ENCODE results near the gene ZFR2.
A peak's percentile ranks its signal among the peaks of the same experiment; 100 is the strongest.

ZFR2 gene

DNA sequence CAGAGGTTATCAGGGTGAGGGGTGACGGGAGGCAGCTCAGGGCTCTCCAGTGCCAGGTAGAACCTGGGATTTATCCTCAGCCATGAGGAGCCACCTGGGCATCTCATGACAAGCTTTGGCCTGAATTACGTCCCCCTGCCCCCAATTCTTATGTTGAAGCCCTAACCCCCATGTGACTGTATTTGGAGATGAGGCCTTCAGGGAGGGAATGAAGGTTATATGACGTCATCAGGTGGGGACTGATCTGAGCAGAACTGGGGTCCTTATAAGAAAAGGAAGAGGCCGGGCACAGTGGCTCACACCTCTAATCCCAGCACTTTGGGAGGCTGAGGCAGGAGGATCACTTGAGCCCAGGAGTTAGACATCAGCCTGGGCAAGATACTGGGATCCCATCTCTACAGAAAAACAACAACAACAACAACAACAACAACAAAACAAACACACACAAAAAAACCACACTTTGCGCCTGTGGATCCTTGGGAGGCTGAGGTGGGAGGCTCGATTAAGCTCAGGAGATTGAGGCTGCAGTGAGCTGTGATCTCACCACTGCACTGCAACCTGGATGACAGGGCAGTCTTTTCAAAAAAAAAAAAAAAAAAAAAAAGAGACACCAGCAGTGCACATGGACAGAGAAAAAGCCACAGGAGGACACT is 18.4 kb downstream of the ZFR2 start:
- no peak for DNase-seq (ENCODE audit: low read depth)
- Histone ChIP-seq H3K9me3 (ENCODE audit: control insufficient read depth, low read length) (peaks cover 28% of the 10 kb centered on the region), H3K4me3 (ENCODE audit: low read length) (no peak overlapping the region), H3K36me3 (ENCODE audit: control insufficient read depth, insufficient read depth, low read length, severe bottlenecking) (no peaks in the 10 kb centered on the region), H3K4me1 (ENCODE audit: control insufficient read depth, insufficient read depth, low read length) (no peaks in the 10 kb centered on the region), H3K27me3 (replicated peaks; ENCODE audit: control insufficient read depth, insufficient read depth, low read length) (peaks cover 31% of the 10 kb centered on the region), H3K9ac (ENCODE audit: low read length) (no peak overlapping the region)

DNA sequence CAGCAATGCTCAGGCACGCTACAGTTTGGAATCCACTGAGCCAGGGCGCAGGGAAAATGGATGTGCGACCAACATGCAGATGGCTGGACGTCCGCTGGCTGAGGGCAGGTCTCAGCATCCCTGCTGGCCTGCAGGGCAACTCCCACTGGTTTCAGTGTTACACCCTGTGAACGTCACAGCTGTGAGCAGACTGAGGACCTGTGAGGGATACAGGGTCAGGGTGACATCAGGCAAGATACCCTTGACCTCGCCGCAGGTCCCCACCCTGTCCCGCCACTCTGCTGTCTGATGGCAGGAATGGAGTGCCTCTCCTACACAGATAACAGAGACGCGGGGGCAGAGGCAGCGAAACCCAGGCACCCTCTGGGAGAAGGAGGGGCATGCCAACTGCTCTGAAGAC is 19.1 kb downstream of the ZFR2 start:
- no peak overlapping the region for H3K4me3 ChIP-seq (ENCODE audit: low read length)
- H3K9me3 ChIP-seq (ENCODE audit: control insufficient read depth, low read length) = peaks cover 28% of the 10 kb centered on the region
- DNase-seq (ENCODE audit: low read depth) = no peak
- H3K36me3 ChIP-seq (ENCODE audit: control insufficient read depth, insufficient read depth, low read length, severe bottlenecking) = no peaks in the 10 kb centered on the region
- H3K27me3 ChIP-seq (replicated peaks; ENCODE audit: control insufficient read depth, insufficient read depth, low read length) = peaks cover 31% of the 10 kb centered on the region
- no peak overlapping the region for H3K9ac ChIP-seq (ENCODE audit: low read length)
- no peaks in the 10 kb centered on the region for H3K4me1 ChIP-seq (ENCODE audit: control insufficient read depth, insufficient read depth, low read length)

DNA sequence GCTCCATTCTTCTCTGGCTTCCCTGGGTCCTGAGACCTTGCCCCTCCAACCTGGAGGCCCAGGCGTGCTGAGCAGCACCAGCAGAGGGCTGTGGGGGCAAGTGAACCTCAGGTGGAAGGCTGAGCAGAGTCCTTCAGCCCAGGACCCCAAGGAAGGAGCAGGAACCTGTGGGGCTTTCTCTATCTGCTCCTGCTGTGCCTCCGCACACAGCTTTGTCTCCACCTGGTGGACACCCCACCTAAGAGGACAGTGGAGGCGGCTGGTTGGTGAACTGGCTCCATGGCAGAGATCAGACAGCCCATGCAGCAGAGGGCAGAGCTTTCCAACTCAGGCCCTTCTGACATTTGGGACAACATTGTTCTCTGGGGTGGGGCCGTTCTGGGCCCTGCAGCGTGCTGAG is 19.7 kb downstream of the ZFR2 start:
- H3K4me1 ChIP-seq (ENCODE audit: control insufficient read depth, insufficient read depth, low read length) = no peaks in the 10 kb centered on the region
- no peak for DNase-seq (ENCODE audit: low read depth)
- H3K27me3 ChIP-seq (replicated peaks; ENCODE audit: control insufficient read depth, insufficient read depth, low read length) = peaks cover 31% of the 10 kb centered on the region
- peaks cover 28% of the 10 kb centered on the region for H3K9me3 ChIP-seq (ENCODE audit: control insufficient read depth, low read length)
- no peak overlapping the region for H3K9ac ChIP-seq (ENCODE audit: low read length)
- H3K36me3 ChIP-seq (ENCODE audit: control insufficient read depth, insufficient read depth, low read length, severe bottlenecking) = no peaks in the 10 kb centered on the region
- no peak overlapping the region for H3K4me3 ChIP-seq (ENCODE audit: low read length)

DNA sequence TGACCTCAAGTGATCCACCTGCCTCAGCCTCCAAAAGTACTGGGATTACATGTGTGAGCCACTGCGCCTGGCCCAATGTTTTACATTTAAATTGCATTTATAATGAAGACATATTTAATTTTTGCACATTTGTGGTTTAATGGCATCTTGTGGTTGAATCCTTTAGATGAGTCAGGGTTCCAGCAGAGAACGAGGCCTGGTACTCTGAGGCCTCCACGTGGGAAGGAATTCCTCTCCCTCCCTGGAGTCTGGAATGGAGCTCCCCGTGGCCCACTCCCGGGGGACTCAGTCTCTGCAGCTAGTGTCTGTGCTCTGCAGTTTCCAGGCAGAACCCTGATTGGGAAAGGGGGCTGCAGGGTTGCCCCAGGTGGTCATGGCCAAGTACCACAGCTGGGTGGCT is 24.2 kb downstream of the ZFR2 start:
- H3K36me3 ChIP-seq (ENCODE audit: control insufficient read depth, insufficient read depth, low read length, severe bottlenecking) = no peaks in the 10 kb centered on the region
- peaks cover 50% of the 10 kb centered on the region for H3K27me3 ChIP-seq (replicated peaks; ENCODE audit: control insufficient read depth, insufficient read depth, low read length)
- peak; percentile 80 for DNase-seq (ENCODE audit: low read depth)
- no peak overlapping the region for H3K4me3 ChIP-seq (ENCODE audit: low read length)
- no peak overlapping the region for H3K9ac ChIP-seq (ENCODE audit: low read length)
- no peaks in the 10 kb centered on the region for H3K4me1 ChIP-seq (ENCODE audit: control insufficient read depth, insufficient read depth, low read length)
- H3K9me3 ChIP-seq (ENCODE audit: control insufficient read depth, low read length) = peaks cover 9% of the 10 kb centered on the region

DNA sequence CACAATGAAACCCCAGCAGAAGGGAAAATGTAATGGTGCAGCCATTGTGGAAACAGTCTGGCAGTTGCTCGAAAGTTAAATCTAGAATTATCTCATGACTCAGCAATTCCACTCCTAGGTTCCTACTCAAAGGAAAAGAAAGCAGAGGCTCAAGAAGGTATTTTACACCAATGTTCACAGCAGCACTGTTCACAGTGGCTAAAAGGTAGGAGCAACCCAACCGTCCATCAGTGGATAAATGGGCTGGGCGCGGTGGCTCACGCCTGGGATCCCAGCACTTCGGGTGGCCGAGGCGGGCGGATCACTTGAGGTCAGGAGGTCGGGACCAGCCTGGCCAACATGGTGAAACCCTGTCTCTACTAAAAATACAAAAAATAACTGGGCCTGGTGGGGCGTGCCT is 25.9 kb downstream of the ZFR2 start:
- Histone ChIP-seq H3K27me3 (replicated peaks; ENCODE audit: control insufficient read depth, insufficient read depth, low read length) (peaks cover 58% of the 10 kb centered on the region), H3K9me3 (ENCODE audit: control insufficient read depth, low read length) (peaks cover 9% of the 10 kb centered on the region), H3K36me3 (ENCODE audit: control insufficient read depth, insufficient read depth, low read length, severe bottlenecking) (no peaks in the 10 kb centered on the region), H3K9ac (ENCODE audit: low read length) (no peak overlapping the region), H3K4me1 (ENCODE audit: control insufficient read depth, insufficient read depth, low read length) (no peaks in the 10 kb centered on the region), H3K4me3 (ENCODE audit: low read length) (no peak overlapping the region)
- no peak for DNase-seq (ENCODE audit: low read depth)

DNA sequence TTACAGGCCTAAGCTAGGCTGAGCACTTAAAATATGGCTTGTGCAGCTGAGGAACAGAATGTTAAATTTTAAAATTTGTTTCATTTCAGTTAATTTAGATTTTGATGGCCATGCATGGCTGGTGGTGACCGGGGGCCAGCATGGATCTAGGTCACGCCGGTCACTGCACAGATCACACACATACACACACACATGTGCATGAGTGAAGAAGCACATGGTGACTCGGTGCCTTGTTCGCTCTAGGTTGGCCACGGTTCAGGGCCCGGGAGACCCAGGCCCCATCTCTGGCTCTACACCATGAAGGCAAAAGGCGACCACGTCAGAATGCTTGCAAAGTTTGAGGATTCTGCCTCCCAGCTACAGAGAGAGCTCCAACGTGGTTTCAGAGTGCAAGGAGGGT is 28.0 kb downstream of the ZFR2 start:
- Histone ChIP-seq H3K9ac (ENCODE audit: low read length) (no peak overlapping the region), H3K4me3 (ENCODE audit: low read length) (no peak overlapping the region), H3K4me1 (ENCODE audit: control insufficient read depth, insufficient read depth, low read length) (no peaks in the 10 kb centered on the region), H3K9me3 (ENCODE audit: control insufficient read depth, low read length) (no peaks in the 10 kb centered on the region), H3K27me3 (replicated peaks; ENCODE audit: control insufficient read depth, insufficient read depth, low read length) (peaks cover 46% of the 10 kb centered on the region), H3K36me3 (ENCODE audit: control insufficient read depth, insufficient read depth, low read length, severe bottlenecking) (no peaks in the 10 kb centered on the region)
- DNase-seq (ENCODE audit: low read depth) = no peak

DNA sequence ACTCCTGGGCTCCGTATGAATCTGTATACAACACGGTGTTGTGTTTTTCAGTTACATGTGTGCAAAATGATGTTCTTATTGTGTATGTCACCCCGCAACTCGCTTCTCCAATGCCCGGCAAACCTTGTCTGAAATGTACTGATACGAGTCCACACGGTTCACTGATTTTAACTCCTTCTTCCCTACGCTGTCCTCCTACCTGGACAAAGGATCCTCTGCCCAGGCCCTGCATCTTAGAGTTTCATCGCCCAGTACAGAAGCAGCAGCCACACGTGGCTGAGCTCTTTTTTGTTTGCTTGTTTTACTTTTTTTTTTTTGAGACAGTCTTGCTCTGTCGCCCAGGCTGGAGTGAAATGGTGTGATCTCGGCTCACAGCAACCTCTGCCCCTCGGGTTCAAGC is 28.9 kb downstream of the ZFR2 start:
- H3K4me3 ChIP-seq (ENCODE audit: low read length) = no peak overlapping the region
- H3K9ac ChIP-seq (ENCODE audit: low read length) = no peak overlapping the region
- DNase-seq (ENCODE audit: low read depth) = no peak
- H3K4me1 ChIP-seq (ENCODE audit: control insufficient read depth, insufficient read depth, low read length) = no peaks in the 10 kb centered on the region
- H3K36me3 ChIP-seq (ENCODE audit: control insufficient read depth, insufficient read depth, low read length, severe bottlenecking) = no peaks in the 10 kb centered on the region
- H3K27me3 ChIP-seq (replicated peaks; ENCODE audit: control insufficient read depth, insufficient read depth, low read length) = peaks cover 47% of the 10 kb centered on the region
- no peaks in the 10 kb centered on the region for H3K9me3 ChIP-seq (ENCODE audit: control insufficient read depth, low read length)

DNA sequence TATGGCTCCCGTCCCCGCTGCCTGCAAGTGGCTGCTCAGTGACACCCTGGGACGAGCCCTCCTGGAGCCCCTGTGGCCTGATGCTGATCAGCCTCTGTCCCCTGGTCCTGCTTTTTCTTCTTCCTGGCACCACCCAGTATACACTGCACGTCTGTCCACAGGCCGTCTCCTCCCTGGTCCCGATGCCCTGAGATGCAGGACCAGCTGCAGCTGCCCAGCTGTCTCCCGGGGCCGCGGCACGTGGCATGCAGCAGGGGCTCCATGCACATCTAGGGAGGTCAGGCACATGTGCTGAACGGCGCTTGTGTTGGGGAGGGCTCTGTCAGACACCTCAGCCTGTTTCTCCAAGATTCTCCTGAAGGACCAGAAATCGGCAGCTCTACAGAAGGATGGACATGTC is 30.2 kb downstream of the ZFR2 start:
- DNase-seq (ENCODE audit: low read depth) = no peak
- H3K9me3 ChIP-seq (ENCODE audit: control insufficient read depth, low read length) = no peaks in the 10 kb centered on the region
- peaks cover 58% of the 10 kb centered on the region for H3K27me3 ChIP-seq (replicated peaks; ENCODE audit: control insufficient read depth, insufficient read depth, low read length)
- no peaks in the 10 kb centered on the region for H3K4me1 ChIP-seq (ENCODE audit: control insufficient read depth, insufficient read depth, low read length)
- H3K36me3 ChIP-seq (ENCODE audit: control insufficient read depth, insufficient read depth, low read length, severe bottlenecking) = no peaks in the 10 kb centered on the region
- H3K9ac ChIP-seq (ENCODE audit: low read length) = no peak overlapping the region
- no peak overlapping the region for H3K4me3 ChIP-seq (ENCODE audit: low read length)

DNA sequence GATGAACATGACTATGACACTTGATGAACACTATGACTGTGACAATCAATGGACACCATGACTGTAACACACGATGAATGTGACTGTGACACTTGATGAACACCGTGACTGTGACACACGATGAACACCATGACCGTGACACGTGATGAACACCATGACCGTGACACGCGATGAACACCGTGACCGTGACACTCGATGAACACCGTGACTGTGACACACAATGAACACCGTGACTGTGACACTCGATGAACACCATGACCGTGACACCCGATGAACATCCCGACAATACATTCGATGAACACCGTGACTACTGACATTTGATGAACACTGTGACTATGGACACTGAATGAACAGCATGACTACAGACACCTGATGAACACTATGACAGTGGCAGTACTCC is 30.9 kb downstream of the ZFR2 start:
- Histone ChIP-seq H3K4me3 (ENCODE audit: low read length) (no peak overlapping the region), H3K4me1 (ENCODE audit: control insufficient read depth, insufficient read depth, low read length) (no peaks in the 10 kb centered on the region), H3K27me3 (replicated peaks; ENCODE audit: control insufficient read depth, insufficient read depth, low read length) (peaks cover 57% of the 10 kb centered on the region), H3K9me3 (ENCODE audit: control insufficient read depth, low read length) (no peaks in the 10 kb centered on the region), H3K9ac (ENCODE audit: low read length) (no peak overlapping the region), H3K36me3 (ENCODE audit: control insufficient read depth, insufficient read depth, low read length, severe bottlenecking) (no peaks in the 10 kb centered on the region)
- no peak for DNase-seq (ENCODE audit: low read depth)

DNA sequence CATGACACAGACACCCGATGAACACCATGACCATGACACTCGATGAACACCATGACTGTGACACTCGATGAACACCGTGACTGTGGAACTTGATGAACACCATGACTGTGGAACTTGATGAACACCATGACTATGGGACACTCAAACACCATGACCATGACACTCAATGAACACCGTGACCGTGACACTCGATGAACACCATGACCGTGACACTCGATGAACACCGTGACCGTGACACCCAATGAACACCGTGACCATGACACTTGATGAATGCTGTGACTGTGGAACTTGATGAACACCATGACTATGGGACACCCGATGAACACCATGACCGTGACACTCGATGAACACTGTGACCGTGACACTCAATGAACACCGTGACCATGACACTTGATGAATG is 31.5 kb downstream of the ZFR2 start:
- Histone ChIP-seq H3K4me1 (ENCODE audit: control insufficient read depth, insufficient read depth, low read length) (no peaks in the 10 kb centered on the region), H3K9ac (ENCODE audit: low read length) (no peak overlapping the region), H3K4me3 (ENCODE audit: low read length) (no peak overlapping the region), H3K27me3 (replicated peaks; ENCODE audit: control insufficient read depth, insufficient read depth, low read length) (peaks cover 53% of the 10 kb centered on the region), H3K36me3 (ENCODE audit: control insufficient read depth, insufficient read depth, low read length, severe bottlenecking) (no peaks in the 10 kb centered on the region), H3K9me3 (ENCODE audit: control insufficient read depth, low read length) (no peaks in the 10 kb centered on the region)
- DNase-seq (ENCODE audit: low read depth) = no peak

DNA sequence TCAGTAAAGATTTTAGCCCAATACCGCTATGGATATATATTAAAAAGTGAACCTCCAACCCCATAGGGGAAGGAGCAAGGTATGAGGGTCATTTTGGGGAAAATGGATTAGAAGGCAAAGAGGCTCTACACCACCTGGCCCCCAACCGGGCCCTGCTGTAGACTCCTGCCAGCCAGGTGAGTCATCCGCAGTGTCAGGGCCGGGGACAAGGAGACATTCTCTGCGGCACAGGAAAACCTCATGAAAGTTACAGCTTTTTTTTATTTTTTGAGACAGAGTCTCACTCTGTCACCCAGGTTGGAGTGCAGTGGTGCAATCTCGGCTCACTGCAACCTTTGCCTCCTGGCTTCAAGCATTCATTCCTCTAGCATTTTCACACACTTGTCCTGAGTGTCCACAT is 32.0 kb downstream of the ZFR2 start:
- Histone ChIP-seq H3K4me3 (ENCODE audit: low read length) (no peak overlapping the region), H3K27me3 (replicated peaks; ENCODE audit: control insufficient read depth, insufficient read depth, low read length) (peaks cover 52% of the 10 kb centered on the region), H3K4me1 (ENCODE audit: control insufficient read depth, insufficient read depth, low read length) (no peaks in the 10 kb centered on the region), H3K9ac (ENCODE audit: low read length) (no peak overlapping the region), H3K9me3 (ENCODE audit: control insufficient read depth, low read length) (no peaks in the 10 kb centered on the region), H3K36me3 (ENCODE audit: control insufficient read depth, insufficient read depth, low read length, severe bottlenecking) (no peaks in the 10 kb centered on the region)
- DNase-seq (ENCODE audit: low read depth) = no peak

DNA sequence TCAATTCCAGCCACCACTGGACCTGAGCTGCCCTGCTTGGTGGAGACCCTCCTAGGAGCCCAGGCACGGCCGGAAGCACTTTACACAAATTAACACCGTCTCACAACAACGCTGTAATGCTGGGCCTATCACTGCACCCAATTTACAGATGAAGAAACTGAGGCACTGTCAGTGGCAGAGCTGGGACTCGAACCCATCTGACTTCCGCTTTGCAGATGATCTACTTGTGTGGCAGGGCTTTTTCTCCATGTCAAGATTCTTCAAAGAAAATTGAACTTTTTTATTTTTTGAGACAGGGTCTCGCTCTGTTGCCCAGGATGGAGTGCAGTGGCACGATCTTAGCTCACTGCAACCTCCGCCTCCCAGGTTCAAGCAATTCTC is 33.8 kb downstream of the ZFR2 start:
- Histone ChIP-seq H3K27me3 (replicated peaks; ENCODE audit: control insufficient read depth, insufficient read depth, low read length) (peaks cover 56% of the 10 kb centered on the region), H3K36me3 (ENCODE audit: control insufficient read depth, insufficient read depth, low read length, severe bottlenecking) (no peaks in the 10 kb centered on the region), H3K4me3 (ENCODE audit: low read length) (no peak overlapping the region), H3K4me1 (ENCODE audit: control insufficient read depth, insufficient read depth, low read length) (no peaks in the 10 kb centered on the region), H3K9ac (ENCODE audit: low read length) (no peak overlapping the region), H3K9me3 (ENCODE audit: control insufficient read depth, low read length) (no peaks in the 10 kb centered on the region)
- no peak for DNase-seq (ENCODE audit: low read depth)

Measured in adipocyte (in vitro differentiated cells).